H7 (cell line): ENCODE measurements around the gene MYO1A. TPM values are rescaled to one million over a fixed set of nuclear protein-coding genes. Genes with fewer than 3 reads are reported as not detected.

Source experiments
- DNase-seq: peaks from one replicate; pipeline ENCODE4 v3.0.0; 2012
- H3K27me3 ChIP-seq: 2 replicates; pipeline ENCODE4 v1.6.0; 2011; ENCODE audit warnings: mild to moderate bottlenecking, low read length; ENCODE audit not compliant: control insufficient read depth, insufficient read depth
- H3K36me3 ChIP-seq: replicated peaks from 2 replicates; pipeline ENCODE4 v1.5.1; 2011; ENCODE audit warnings: low read length; ENCODE audit not compliant: control insufficient read depth, insufficient read depth
- H3K4me3 ChIP-seq: 2 replicates; pipeline ENCODE4 v1.5.1; 2011; ENCODE audit warnings: low read depth, mild to moderate bottlenecking, control low read depth, low read length, moderate library complexity; ENCODE audit not compliant: insufficient read depth
- total RNA-seq: library from RNA; depleted of rRNA; stranded (reverse); fragments of >200 nt; shearing (Covaris generic); gene quantifications from 2 replicates; pipeline ENCODE4 v1.2.3, GENCODE V29; 2014; rRNA removed

MYO1A gene
- 0.24 and 0.59 TPM in 2 replicates for total RNA-seq

- H3K27me3 ChIP-seq = no peaks in the 10 kb centered on the region; the same call in 1 of the 2 replicates
- DNase-seq = no peak
- H3K4me3 ChIP-seq = no peak within 1 kb of the TSS
- no peaks in the 10 kb centered on the region for H3K36me3 ChIP-seq
Measured at GRCh38 chr12:57049890-57050289, at the start of gene MYO1A. MYO1A (minus strand) TSS chr12:57050129; CDS start chr12:57048323, 1,806 bp downstream.

DNA sequence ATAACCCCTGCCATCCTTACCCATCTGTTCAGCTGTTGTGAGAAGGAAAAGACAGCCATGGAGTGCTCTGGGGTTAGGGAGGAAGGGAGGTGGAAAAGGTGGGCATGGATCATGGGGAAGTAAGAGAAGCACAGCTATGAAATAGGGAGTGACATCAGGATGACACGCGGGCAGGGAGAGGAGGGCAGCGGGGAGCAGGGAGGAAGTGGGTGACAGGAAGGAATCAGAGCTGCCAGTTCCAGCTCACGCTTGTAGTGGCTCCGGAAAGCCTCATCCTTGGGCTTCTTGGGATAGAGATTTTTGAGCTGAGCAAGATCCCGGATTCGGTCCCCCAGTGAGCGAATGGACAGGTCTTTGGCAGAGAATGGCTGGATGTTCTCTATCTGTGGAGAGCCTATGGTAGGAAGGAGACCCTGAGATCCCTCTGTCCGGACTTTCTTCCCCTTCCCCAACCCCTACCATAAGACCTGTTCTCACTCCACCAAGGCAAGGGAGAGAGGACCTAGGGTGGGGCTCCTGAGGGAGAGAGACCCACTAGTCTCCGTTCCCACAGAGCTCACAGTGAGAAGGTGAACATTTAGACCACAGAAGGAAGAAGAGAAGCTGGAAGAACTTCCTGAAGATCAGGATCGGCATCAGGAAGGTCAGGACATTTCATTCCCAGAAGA lies 49.3 kb upstream of the MYO1A start:
- H3K36me3 ChIP-seq = peaks cover 16% of the 10 kb centered on the region
- H3K4me3 ChIP-seq = no peak overlapping the region
- H3K27me3 ChIP-seq = no peaks in the 10 kb centered on the region
- DNase-seq = no peak

DNA sequence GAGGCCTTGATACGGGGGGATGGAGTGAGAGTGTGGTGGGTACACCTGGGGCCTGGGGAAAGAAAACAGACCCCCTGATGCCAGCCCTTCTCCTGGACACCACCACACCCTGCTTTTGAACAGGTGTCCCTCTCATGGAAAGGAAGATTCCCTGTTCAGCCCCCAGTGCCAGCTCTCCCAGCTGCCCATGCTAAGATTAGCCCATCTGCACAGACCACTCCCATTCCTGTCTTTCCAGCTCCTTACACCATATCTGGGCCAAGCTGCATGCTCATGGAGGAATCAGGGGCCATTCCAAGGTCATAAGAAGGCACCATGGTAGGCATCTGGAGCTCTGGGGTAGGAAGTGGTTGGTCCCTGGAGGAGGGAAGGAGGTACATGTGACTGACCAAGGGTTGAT lies 48.6 kb upstream of the MYO1A start:
- Histone ChIP-seq H3K4me3 (no peak overlapping the region), H3K27me3 (no peaks in the 10 kb centered on the region), H3K36me3 (peaks cover 16% of the 10 kb centered on the region)
- DNase-seq = no peak

DNA sequence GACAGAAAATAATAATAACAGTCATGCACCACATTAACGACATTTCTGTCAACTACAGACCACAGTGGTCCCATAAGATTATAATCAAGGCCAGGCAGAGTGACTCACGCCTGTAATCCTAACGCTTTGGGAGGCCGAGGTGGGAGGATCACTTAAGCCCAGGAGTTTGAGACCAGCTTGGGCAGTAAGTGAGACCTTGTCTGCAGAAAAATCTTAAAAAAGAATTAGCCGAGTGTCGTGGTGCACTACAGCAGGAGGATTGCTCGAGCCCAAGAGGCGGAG lies 47.6 kb upstream of the MYO1A start:
- Histone ChIP-seq H3K4me3 (no peak overlapping the region), H3K27me3 (no peaks in the 10 kb centered on the region), H3K36me3 (peaks cover 16% of the 10 kb centered on the region)
- DNase-seq = no peak

GRCh38 chr12:57096748-57097553 lies 47.0 kb upstream of the MYO1A start:
- peak; percentile 24 for DNase-seq
- Histone ChIP-seq H3K27me3 (no peaks in the 10 kb centered on the region), H3K36me3 (peaks cover 20% of the 10 kb centered on the region), H3K4me3 (no peak overlapping the region)

GRCh38 chr12:57096099-57096572 lies 46.2 kb upstream of the MYO1A start:
- no peak overlapping the region for H3K4me3 ChIP-seq
- no peaks in the 10 kb centered on the region for H3K27me3 ChIP-seq
- DNase-seq = peak; percentile 46
- H3K36me3 ChIP-seq = peaks cover 20% of the 10 kb centered on the region

- peak; percentile 28 for DNase-seq
- Histone ChIP-seq H3K4me3 (no peak overlapping the region), H3K36me3 (peaks cover 21% of the 10 kb centered on the region), H3K27me3 (no peaks in the 10 kb centered on the region)
Measured at GRCh38 chr12:57095440-57095839, 45.5 kb upstream of the MYO1A start.

DNA sequence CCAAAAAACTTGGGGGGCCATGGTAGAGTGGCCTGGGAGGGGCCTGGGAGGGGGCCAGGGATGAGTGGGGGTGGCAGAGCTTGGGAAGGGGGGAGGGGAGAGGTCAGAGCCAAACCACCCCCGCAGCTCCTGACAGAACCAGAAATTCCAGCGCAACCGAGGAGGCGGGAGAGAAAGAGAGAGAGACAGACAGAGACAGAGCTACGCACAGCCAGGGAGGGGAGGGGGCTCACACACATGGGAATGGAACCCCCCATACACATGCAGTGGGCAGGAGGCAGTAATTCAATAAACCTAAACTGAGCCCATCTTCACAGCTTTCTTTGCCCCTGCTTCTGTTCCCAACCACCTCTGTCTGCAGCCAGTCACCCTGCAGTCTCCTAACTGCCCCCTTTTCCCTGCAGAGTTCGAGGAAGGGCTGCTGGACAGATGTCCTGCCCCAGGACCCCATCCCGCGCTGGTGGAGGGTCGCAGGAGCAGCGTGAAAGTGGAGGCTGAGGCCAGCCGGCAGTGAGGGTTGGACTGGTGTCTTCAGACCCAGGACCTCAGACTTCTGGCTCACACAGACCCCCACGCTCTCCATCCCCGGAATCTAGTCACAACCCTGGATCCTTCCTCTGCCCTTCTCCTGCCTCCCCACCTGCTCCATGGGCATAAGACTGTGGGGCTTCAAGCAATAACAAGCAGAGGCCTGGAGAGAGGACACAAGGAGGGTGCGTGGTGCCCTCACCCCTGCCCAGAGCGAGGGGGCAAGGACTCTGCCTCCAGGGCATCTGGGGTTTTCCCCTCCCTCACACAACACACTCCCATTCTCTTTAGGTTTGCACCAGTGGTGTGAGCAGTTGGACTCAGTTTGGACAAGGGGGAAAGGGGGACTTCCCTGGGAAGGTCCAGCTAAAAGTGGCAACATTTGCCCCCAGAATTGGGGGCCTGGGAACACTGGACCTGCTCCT lies 44.6 kb upstream of the MYO1A start:
- Histone ChIP-seq H3K4me3 (no peak overlapping the region), H3K36me3 (peaks cover 19% of the 10 kb centered on the region), H3K27me3 (peaks cover 3% of the 10 kb centered on the region; the same call in 1 of the 2 replicates)
- peak; percentile 37 for DNase-seq

GRCh38 chr12:57093415-57094207 lies 43.7 kb upstream of the MYO1A start:
- DNase-seq = peak; percentile 93
- Histone ChIP-seq H3K4me3 (no peak overlapping the region), H3K36me3 (peaks cover 15% of the 10 kb centered on the region)

DNA sequence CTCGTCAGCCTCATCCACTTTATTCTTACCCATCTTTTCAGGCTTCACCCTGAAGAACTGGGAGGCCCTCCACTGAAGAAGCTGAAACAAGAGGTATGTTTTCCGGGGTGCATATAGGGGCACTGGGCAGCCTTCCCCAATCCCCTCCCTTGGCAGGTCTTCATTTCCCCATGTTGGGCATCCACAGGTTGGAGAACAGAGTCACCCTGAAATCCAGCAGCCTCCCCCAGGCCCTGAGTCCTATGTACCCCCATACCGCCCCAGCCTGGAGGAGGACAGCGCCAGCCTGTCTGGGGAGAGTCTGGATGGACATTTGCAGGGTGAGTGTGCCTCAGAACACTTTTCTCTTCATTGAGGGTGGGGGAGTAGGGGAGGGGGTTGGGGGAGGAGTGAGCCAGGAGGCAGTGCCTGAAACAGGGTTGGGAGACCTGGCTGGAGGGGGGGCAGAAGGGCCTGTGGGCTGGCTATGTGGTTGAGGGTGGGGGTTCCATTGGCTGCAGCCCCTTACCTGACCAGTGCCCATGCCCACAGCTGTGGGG lies 43.0 kb upstream of the MYO1A start:
- no peak for DNase-seq
- peaks cover 4% of the 10 kb centered on the region; the same call in 1 of the 2 replicates for H3K27me3 ChIP-seq
- H3K4me3 ChIP-seq = no peak overlapping the region
- peaks cover 15% of the 10 kb centered on the region for H3K36me3 ChIP-seq

More at GRCh38 chr12:57093415-57094207, 43.7 kb upstream of the MYO1A start:
- peaks cover 4% of the 10 kb centered on the region; the same call in 1 of the 2 replicates for H3K27me3 ChIP-seq

DNA sequence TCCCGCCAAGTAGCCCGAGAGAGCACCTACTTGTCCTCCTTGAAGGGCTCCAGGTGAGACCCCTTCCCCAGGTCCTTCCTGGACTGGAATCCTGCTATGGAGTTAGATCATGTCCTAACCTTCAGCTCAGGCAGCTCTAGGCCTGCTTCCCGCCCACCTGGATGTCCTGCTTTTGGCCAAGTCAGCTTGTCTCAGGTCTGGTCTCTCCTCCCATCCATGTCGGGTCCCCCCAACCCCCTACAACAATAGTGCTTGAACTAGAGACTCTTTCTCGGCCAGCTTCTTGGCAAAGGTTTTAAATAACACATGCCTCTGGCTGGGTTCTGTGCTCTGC lies 42.6 kb upstream of the MYO1A start:
- peaks cover 4% of the 10 kb centered on the region; the same call in 1 of the 2 replicates for H3K27me3 ChIP-seq
- no peak overlapping the region for H3K4me3 ChIP-seq
- DNase-seq = no peak
- peaks cover 15% of the 10 kb centered on the region for H3K36me3 ChIP-seq

GRCh38 chr12:57091638-57092528 lies 42.0 kb upstream of the MYO1A start:
- Histone ChIP-seq H3K27me3 (peaks cover 4% of the 10 kb centered on the region; the same call in 1 of the 2 replicates), H3K4me3 (no peak overlapping the region), H3K36me3 (peaks cover 15% of the 10 kb centered on the region)
- peak; percentile 24 for DNase-seq
